Measurements from ENCODE around the gene CAMK4.

- no peak for TF ChIP-seq EZH2 (IDR thresholded peaks at IDR 0.05; ENCODE audit: low read length)
- no peak for TF ChIP-seq CTCF (optimal IDR thresholded peaks at IDR 0.05 in 1 of 3, IDR thresholded peaks at IDR 0.05 in 1 of 3, conservative IDR thresholded peaks at IDR 0.05 in 1 of 3; ENCODE audit: extremely low read depth in 1 of 3, insufficient read depth in 2 of 3, low read length in 3 of 3)
Observed at GRCh38 chr5:111246459-111246858, 22.3 kb downstream of the CAMK4 start.

Data from keratinocyte (primary cell).